CD4-positive, alpha-beta T cell (primary cell): Measurements from ENCODE around the gene DOLPP1. TPM values are rescaled to one million over a fixed set of nuclear protein-coding genes. Genes with fewer than 3 reads are reported as not detected.

Source experiments
- ATAC-seq: fragments of 200-7000 bp; cut with Tn5 transposase; one replicate; pipeline ENCODE4 v1.10.0; 2022; ENCODE audit warnings: mild to moderate bottlenecking; ENCODE audit not compliant: poor library complexity
- CTCF ChIA-PET: fragments of 350-600 bp; sonication (Branson Sonifier 250); formaldehyde crosslinking; loops from one replicate; lab custom pipeline; 2021; ENCODE audit warnings: antibody characterized with exemption, inconsistent platforms; lab: Charles Lee
- POLR2A ChIA-PET: fragments of 350-600 bp; sonication (Branson Sonifier 250); formaldehyde crosslinking; loops from one replicate; lab custom pipeline; 2021; ENCODE audit warnings: antibody characterized with exemption, inconsistent platforms; lab: Charles Lee
- DNase-seq, 14 experiments: peaks; one replicate each; pipeline ENCODE4 v3.0.0-alpha.2; 2013 to 2020; ENCODE audit warnings: mixed read lengths in 2 of 14
- H3K27ac ChIP-seq, 2 donors: one replicate each; pipeline versions ENCODE4 v1.5.1 to v1.7.0; 2013; ENCODE audit warnings: low read length in 2 of 2, low read depth in 1 of 2, mild to moderate bottlenecking in 1 of 2
- H3K27me3 ChIP-seq, 2 experiments: 1 replicate in 1 of 2; 2 replicates in 1 of 2; pipeline versions ENCODE4 v1.6.1 to v1.7.0; 2013; ENCODE audit warnings: low read length in 2 of 2, control low read depth in 1 of 2, mild to moderate bottlenecking in 1 of 2, moderate library complexity in 1 of 2; ENCODE audit not compliant: insufficient read depth in 2 of 2, control insufficient read depth in 1 of 2
- H3K36me3 ChIP-seq: one replicate; pipeline ENCODE4 v1.6.1; 2013; ENCODE audit warnings: low read length, control low read depth; ENCODE audit not compliant: insufficient read depth
- H3K4me1 ChIP-seq: one replicate; pipeline ENCODE4 v1.6.1; 2013; ENCODE audit warnings: low read length, control low read depth; ENCODE audit not compliant: insufficient read depth
- H3K4me3 ChIP-seq: one replicate; pipeline ENCODE4 v1.5.1; 2013; ENCODE audit warnings: mild to moderate bottlenecking, low read length, moderate library complexity
- H3K9me3 ChIP-seq, 2 experiments: 1 replicate in 1 of 2; 2 replicates in 1 of 2; pipeline versions ENCODE4 v1.6.1 to v1.7.0; 2013; ENCODE audit warnings: low read length in 2 of 2, mild to moderate bottlenecking in 2 of 2, control low read depth in 1 of 2, moderate library complexity in 1 of 2; ENCODE audit not compliant: control insufficient read depth in 1 of 2, insufficient read depth in 1 of 2
- H3K27ac Mint-ChIP-seq: one replicate; pipeline ENCODE4 v1.8.0; 2020; ENCODE audit warnings: mixed read lengths
- H3K27me3 Mint-ChIP-seq: one replicate; pipeline ENCODE4 v1.8.0; 2021; ENCODE audit warnings: mixed read lengths
- H3K36me3 Mint-ChIP-seq: one replicate; pipeline ENCODE4 v1.8.0; 2021; ENCODE audit warnings: low read depth, mixed read lengths
- H3K4me1 Mint-ChIP-seq: one replicate; pipeline ENCODE4 v1.8.0; 2021; ENCODE audit warnings: low read depth, mixed read lengths
- H3K4me3 Mint-ChIP-seq: one replicate; pipeline ENCODE4 v1.8.0; 2020; ENCODE audit warnings: mild to moderate bottlenecking, mixed read lengths
- H3K9me3 Mint-ChIP-seq: one replicate; pipeline ENCODE4 v1.8.0; 2020; ENCODE audit warnings: mixed read lengths
- intact Hi-C, 2 experiments: fragments of 100-400 bp; cut with DNase I in 1 of 2; cut with micrococcal nuclease in 1 of 2; formaldehyde crosslinking; loops; one replicate each; pipeline versions ENCODE4 v1.15.1 to v1.9.0; 2023 to 2025; cut with DNase I, micrococcal nuclease
- total RNA-seq, 174 experiments: library from RNA in 2 of 174; stranded (reverse) in 2 of 174; gene quantifications; one replicate each; pipeline ENCODE4 v1.2.3 and lab custom pipeline; 2021 to 2026
- TF ChIP-seq, protein P1 (sequence below): fragments of 200-600 bp; IDR thresholded peaks from one replicate; pipeline ENCODE4 v1.8.0; 2022; ENCODE audit warnings: antibody characterized with exemption, mild to moderate bottlenecking

The DOLPP1 gene
- total RNA-seq, 2 experiments from 2014 or later, result 2.7 to 3.6 TPM

GRCh38 chr9:129102791-129103594, 22.1 kb downstream of the DOLPP1 start:
- Histone ChIP-seq H3K4me1 (no peaks in the 10 kb centered on the region), H3K9me3 (no peaks in the 10 kb centered on the region), H3K4me3 (no peak overlapping the region), H3K36me3 (peaks cover 2% of the 10 kb centered on the region), H3K27ac (no peak overlapping the region), H3K27me3 (no peaks in the 10 kb centered on the region)
- TF ChIP-seq, protein P1, sequence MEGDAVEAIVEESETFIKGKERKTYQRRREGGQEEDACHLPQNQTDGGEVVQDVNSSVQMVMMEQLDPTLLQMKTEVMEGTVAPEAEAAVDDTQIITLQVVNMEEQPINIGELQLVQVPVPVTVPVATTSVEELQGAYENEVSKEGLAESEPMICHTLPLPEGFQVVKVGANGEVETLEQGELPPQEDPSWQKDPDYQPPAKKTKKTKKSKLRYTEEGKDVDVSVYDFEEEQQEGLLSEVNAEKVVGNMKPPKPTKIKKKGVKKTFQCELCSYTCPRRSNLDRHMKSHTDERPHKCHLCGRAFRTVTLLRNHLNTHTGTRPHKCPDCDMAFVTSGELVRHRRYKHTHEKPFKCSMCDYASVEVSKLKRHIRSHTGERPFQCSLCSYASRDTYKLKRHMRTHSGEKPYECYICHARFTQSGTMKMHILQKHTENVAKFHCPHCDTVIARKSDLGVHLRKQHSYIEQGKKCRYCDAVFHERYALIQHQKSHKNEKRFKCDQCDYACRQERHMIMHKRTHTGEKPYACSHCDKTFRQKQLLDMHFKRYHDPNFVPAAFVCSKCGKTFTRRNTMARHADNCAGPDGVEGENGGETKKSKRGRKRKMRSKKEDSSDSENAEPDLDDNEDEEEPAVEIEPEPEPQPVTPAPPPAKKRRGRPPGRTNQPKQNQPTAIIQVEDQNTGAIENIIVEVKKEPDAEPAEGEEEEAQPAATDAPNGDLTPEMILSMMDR, result no peak
- POLR2A ChIA-PET, result no interaction called here
- ATAC-seq, result no peak
- Mint-ChIP-seq H3K27me3 (no peaks in the 10 kb centered on the region), H3K4me3 (no peak overlapping the region), H3K4me1 (no peaks in the 10 kb centered on the region), H3K27ac (no peak overlapping the region), H3K36me3 (no peaks in the 10 kb centered on the region), H3K9me3 (no peaks in the 10 kb centered on the region)
- CTCF ChIA-PET, result interaction anchor here (0.5 kb wide), 1 partner anchor 693 kb away, joined by 3 read pairs; no protein-coding TSS in a partner anchor
- DNase-seq, result peak in 3 of 14 experiments; percentile 15 to 35 (median 26)
- intact Hi-C loops, result no loop called here

DNA sequence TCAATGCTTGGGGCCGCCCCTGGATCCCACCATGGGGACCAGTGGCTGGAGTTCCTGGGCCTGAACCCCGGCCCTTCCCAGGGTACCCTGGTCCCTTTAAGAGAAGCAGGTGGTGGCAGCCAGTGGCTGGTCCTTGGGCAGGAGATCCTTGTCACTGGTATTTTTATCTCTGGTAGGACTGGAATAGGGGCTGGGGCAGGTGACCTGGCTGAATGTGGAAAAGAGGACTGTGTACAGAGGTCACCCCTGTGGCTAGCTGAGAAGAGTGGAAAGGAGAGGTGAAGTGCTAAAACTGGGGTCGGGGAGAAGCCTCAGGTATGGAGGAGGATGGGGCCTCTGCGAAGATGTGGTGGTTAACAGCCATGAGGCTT, 22.7 kb downstream of the DOLPP1 start:
- TF ChIP-seq, protein P1, result no peak
- Mint-ChIP-seq H3K36me3 (no peaks in the 10 kb centered on the region), H3K27ac (no peak overlapping the region), H3K4me1 (no peaks in the 10 kb centered on the region), H3K4me3 (no peak overlapping the region), H3K27me3 (no peaks in the 10 kb centered on the region), H3K9me3 (no peaks in the 10 kb centered on the region)
- Histone ChIP-seq H3K27me3 (no peaks in the 10 kb centered on the region), H3K4me3 (no peak overlapping the region), H3K4me1 (no peaks in the 10 kb centered on the region), H3K27ac (no peak overlapping the region), H3K36me3 (peaks cover 2% of the 10 kb centered on the region), H3K9me3 (no peaks in the 10 kb centered on the region)
- DNase-seq (no peak), ATAC-seq (no peak)
- ChIA-PET CTCF (no interaction called here), POLR2A (no interaction called here)
- intact Hi-C loops, result no loop called here

DNA sequence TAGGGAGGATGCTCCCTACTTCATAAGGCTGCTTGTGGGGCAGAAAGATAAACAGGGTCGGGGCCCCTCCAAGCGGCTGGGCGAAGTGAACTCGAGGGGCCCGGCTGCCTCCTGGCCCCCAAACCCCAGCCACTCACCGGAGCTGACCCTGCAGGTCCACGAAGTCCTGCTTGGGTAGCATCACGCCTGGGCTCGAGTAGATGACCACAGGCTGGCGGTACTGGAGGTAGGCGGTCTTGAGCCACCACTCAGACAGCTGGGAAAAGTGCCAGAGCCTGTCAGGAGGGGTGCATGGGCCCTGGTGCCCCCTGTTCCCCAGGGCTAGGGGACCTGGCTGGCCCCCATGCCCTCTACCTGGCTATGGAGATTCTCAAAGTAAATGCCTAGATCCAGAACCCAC, 23.1 kb downstream of the DOLPP1 start:
- no peak overlapping the region for H3K4me3 ChIP-seq
- H3K27me3 Mint-ChIP-seq, result no peaks in the 10 kb centered on the region
- H3K27ac ChIP-seq, result no peak overlapping the region
- ChIA-PET POLR2A (no interaction called here), CTCF (no interaction called here)
- TF ChIP-seq, protein P1, result no peak
- peaks cover 2% of the 10 kb centered on the region for H3K4me1 ChIP-seq
- H3K4me1 Mint-ChIP-seq, result peaks cover 1% of the 10 kb centered on the region
- H3K4me3 Mint-ChIP-seq, result no peak overlapping the region
- H3K9me3 Mint-ChIP-seq, result no peaks in the 10 kb centered on the region
- intact Hi-C loops, result no loop called here
- no peaks in the 10 kb centered on the region for H3K27me3 ChIP-seq
- DNase-seq, result no peak
- no peak for ATAC-seq
- H3K27ac Mint-ChIP-seq, result no peak overlapping the region
- H3K9me3 ChIP-seq, result no peaks in the 10 kb centered on the region
- H3K36me3 Mint-ChIP-seq, result no peaks in the 10 kb centered on the region
- H3K36me3 ChIP-seq, result peaks cover 2% of the 10 kb centered on the region
